ENCODE results near the gene ALDH3B1.
A peak's percentile ranks its signal among the peaks of the same experiment; 100 is the strongest.

ALDH3B1 gene

GRCh38 chr11:68016161-68016903, 6.2 kb downstream of the ALDH3B1 start:
- TF ChIP-seq MYC (IDR thresholded peaks at IDR 0.05; ENCODE audit: low read depth, low read length) (peak; percentile 32; the same call in 1 of the 2 replicates), MAX (IDR thresholded peaks at IDR 0.05; ENCODE audit: low read depth, low read length) (no peak), CTCF (IDR thresholded peaks at IDR 0.05; ENCODE audit: low read depth, low read length) (peak; percentile 13), POLR2A (IDR thresholded peaks at IDR 0.05; ENCODE audit: extremely low read depth, insufficient read length) (no peak)
- peak; percentile 90 for DNase-seq (ENCODE audit: low read depth)
- H3K4me3 ChIP-seq (ENCODE audit: low read depth, low read length): no peak overlapping the region

GRCh38 chr11:68016904-68017817, 7.0 kb downstream of the ALDH3B1 start:
- TF ChIP-seq MAX (IDR thresholded peaks at IDR 0.05; ENCODE audit: low read depth, low read length) (peak; percentile 63; the same call in 1 of the 2 replicates), CTCF (IDR thresholded peaks at IDR 0.05; ENCODE audit: low read depth, low read length) (no peak)
- no peak overlapping the region for H3K4me3 ChIP-seq (ENCODE audit: low read depth, low read length)

GRCh38 chr11:68017980-68018729, 8.0 kb downstream of the ALDH3B1 start:
- H3K4me3 ChIP-seq (ENCODE audit: low read depth, low read length): no peak overlapping the region
- DNase-seq (ENCODE audit: low read depth): no peak
- TF ChIP-seq MAX (IDR thresholded peaks at IDR 0.05; ENCODE audit: low read depth, low read length) (no peak), MYC (IDR thresholded peaks at IDR 0.05; ENCODE audit: low read depth, low read length) (no peak), CTCF (IDR thresholded peaks at IDR 0.05; ENCODE audit: low read depth, low read length) (no peak), POLR2A (IDR thresholded peaks at IDR 0.05; ENCODE audit: extremely low read depth, insufficient read length) (no peak)

More at GRCh38 chr11:68016904-68017817, 7.0 kb downstream of the ALDH3B1 start:
- DNase-seq (ENCODE audit: low read depth): no peak

GRCh38 chr11:68018730-68019190, 8.6 kb downstream of the ALDH3B1 start:
- no peak for DNase-seq (ENCODE audit: low read depth)

GRCh38 chr11:68019486-68019885, 9.4 kb downstream of the ALDH3B1 start:
- no peak for TF ChIP-seq CTCF (IDR thresholded peaks at IDR 0.05; ENCODE audit: low read depth, low read length)
- TF ChIP-seq MYC (IDR thresholded peaks at IDR 0.05; ENCODE audit: low read depth, low read length): no peak
- no peak for TF ChIP-seq POLR2A (IDR thresholded peaks at IDR 0.05; ENCODE audit: extremely low read depth, insufficient read length)
- TF ChIP-seq MAX (IDR thresholded peaks at IDR 0.05; ENCODE audit: low read depth, low read length): no peak
- DNase-seq (ENCODE audit: low read depth): no peak
- no peak overlapping the region for H3K4me3 ChIP-seq (ENCODE audit: low read depth, low read length)

More at GRCh38 chr11:68018730-68019190, 8.6 kb downstream of the ALDH3B1 start:
- no peak for TF ChIP-seq MAX (IDR thresholded peaks at IDR 0.05; ENCODE audit: low read depth, low read length)
- H3K4me3 ChIP-seq (ENCODE audit: low read depth, low read length): no peak overlapping the region
